Measurements from ENCODE around the gene RNGTT. TPM values are rescaled to one million over a fixed set of nuclear protein-coding genes. Genes with fewer than 3 reads are reported as not detected.
"Not testable (repeated sequence)": the region's sequence is repeated elsewhere in the genome, so short reads cannot be mapped to it uniquely, and the experiment has no call there.

RNGTT gene
- total RNA-seq, 1 donor from 2014 or later, result 23.3 TPM

DNA sequence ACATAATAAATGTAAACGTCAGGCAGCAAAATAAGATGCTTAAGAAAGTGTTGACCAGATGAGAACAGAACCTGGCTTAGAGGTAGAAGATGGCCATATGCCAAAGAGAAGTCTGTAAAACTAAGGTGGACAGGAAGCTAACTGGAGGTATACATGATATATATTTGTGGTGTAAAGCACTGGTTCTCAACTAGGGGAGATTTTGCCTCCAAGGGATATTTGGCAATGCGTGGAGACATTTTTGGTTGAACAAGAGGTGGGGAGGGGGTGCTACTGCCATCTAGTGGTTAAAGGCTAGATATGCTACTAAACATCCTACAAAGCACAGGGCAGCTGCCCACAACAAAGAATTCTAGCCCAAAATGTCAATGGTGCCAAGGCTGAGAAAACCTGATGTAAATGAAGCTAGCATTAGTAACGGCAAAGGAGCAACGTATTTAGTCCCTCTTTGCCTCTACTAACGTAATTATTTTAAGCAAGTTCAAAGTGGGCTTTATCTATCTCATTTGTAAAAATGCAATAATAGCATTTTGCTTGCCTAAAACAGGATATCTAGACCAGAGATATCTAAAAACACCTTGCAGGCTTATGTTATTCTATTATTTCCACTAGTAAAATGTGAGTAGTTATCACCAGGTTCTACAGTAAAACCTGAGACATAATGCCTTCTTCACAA is 182.6 kb downstream of the RNGTT start:
- H3K4me3 Mint-ChIP-seq, result no peak overlapping the region
- DNase-seq (ENCODE audit: low read depth, low spot score), result peak; percentile 41
- peak; percentile 90 for TF ChIP-seq CTCF (conservative IDR thresholded peaks at IDR 0.05)
- H3K36me3 Mint-ChIP-seq (ENCODE audit: low read depth), result peaks cover 22% of the 10 kb centered on the region
- H3K4me1 Mint-ChIP-seq, result peaks cover 5% of the 10 kb centered on the region
- no peaks in the 10 kb centered on the region for H3K9me3 Mint-ChIP-seq
- no peak overlapping the region for H3K27ac Mint-ChIP-seq (ENCODE audit: unreplicated experiment)
- no peaks in the 10 kb centered on the region for H3K27me3 Mint-ChIP-seq (ENCODE audit: low read depth)

DNA sequence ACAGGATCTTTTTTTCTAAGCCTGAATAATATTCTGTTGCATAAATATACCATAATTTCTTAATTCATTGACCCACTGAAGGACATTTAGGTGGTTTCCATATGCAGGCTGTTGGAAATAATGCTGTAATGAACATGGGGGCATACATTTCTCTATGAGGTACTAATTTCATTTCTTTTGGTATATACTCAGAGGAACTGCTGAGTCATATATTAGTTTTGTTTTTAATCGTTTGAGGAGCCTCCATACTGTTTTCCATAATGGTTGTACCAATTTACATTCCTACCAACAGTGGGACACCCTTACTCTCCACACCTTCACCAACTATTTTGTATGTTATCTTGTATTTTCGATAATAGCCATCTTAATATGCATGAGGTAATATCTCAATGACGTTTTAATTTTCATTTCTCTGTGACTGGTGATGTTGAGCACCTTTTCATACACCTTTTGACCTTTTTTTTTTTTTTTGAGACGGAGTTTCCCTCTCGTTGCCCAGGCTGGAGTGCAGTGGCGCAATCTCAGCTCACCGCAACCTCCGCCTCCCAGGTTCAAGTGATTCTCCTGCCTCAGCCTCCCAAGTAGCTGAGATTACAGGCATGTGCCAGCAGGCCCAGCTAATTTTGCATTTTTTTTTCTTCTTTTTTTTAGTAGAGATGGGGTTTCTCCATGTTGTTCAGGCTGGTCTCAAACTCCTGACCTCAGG is 187.4 kb downstream of the RNGTT start:
- Mint-ChIP-seq H3K36me3 (ENCODE audit: low read depth) (peaks cover 24% of the 10 kb centered on the region), H3K27me3 (ENCODE audit: low read depth) (no peaks in the 10 kb centered on the region), H3K9me3 (peaks cover 2% of the 10 kb centered on the region), H3K4me1 (peaks cover 5% of the 10 kb centered on the region), H3K4me3 (no peak overlapping the region), H3K27ac (ENCODE audit: unreplicated experiment) (no peak overlapping the region)
- TF ChIP-seq CTCF (conservative IDR thresholded peaks at IDR 0.05), result no peak
- DNase-seq (ENCODE audit: low read depth, low spot score), result no peak

DNA sequence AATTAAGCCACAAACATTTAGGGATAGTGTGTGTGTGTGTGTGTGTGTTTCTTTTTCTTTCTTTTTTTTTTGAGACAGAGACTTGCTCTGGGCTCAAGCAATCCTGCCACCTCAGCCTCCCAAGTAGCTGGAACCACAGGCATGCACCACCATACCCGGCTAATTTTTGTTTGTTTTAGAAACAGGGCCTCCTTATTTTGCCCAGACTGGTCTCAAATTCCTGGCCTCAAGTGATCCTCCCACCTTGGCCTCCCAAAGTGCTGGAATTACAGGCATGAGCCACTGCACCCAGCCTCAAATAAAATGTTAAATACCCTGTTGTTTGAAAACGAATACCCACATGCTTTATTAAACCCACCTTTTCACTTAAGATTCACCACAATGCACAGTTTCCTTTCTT is 195.3 kb downstream of the RNGTT start:
- DNase-seq (ENCODE audit: low read depth, low spot score); H3K4me3 Mint-ChIP-seq; H3K36me3 Mint-ChIP-seq (ENCODE audit: low read depth); H3K4me1 Mint-ChIP-seq; H3K27ac Mint-ChIP-seq (ENCODE audit: unreplicated experiment); H3K27me3 Mint-ChIP-seq (ENCODE audit: low read depth); H3K9me3 Mint-ChIP-seq: not testable (repeated sequence)

- DNase-seq (ENCODE audit: low read depth, low spot score), result no peak
- H3K9me3 Mint-ChIP-seq, result no peaks in the 10 kb centered on the region
- no peaks in the 10 kb centered on the region for H3K4me1 Mint-ChIP-seq
- no peaks in the 10 kb centered on the region for H3K27me3 Mint-ChIP-seq (ENCODE audit: low read depth)
- H3K4me3 Mint-ChIP-seq, result no peak overlapping the region
- H3K36me3 Mint-ChIP-seq (ENCODE audit: low read depth), result peaks cover 8% of the 10 kb centered on the region
- TF ChIP-seq CTCF (conservative IDR thresholded peaks at IDR 0.05), result no peak
- H3K27ac Mint-ChIP-seq (ENCODE audit: unreplicated experiment), result no peak overlapping the region
These were observed 199.3 kb downstream of the RNGTT start for GRCh38 chr6:88764081-88764480.

DNA sequence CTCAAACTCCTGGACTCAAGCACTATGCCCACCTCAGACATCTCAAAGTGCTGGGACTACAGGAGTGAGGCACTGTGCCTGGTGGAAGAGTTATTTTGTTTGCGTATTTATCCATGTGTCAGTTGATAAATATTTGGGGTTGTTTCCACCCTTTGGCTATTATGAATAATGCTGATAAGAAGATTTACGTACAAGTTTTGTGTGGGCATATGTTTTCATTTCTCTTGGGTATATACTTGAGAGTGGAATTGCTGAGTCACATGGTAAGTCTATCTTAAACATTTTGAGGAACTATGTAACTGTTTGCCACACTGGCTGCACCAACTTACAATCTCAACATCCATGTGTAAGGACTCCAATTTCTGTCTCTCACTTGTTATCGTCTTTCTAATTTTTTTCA is 200.3 kb downstream of the RNGTT start:
- H3K9me3 Mint-ChIP-seq, result no peaks in the 10 kb centered on the region
- TF ChIP-seq CTCF (conservative IDR thresholded peaks at IDR 0.05), result no peak
- DNase-seq (ENCODE audit: low read depth, low spot score), result no peak
- no peak overlapping the region for H3K27ac Mint-ChIP-seq (ENCODE audit: unreplicated experiment)
- H3K4me1 Mint-ChIP-seq, result no peaks in the 10 kb centered on the region
- no peak overlapping the region for H3K4me3 Mint-ChIP-seq
- H3K36me3 Mint-ChIP-seq (ENCODE audit: low read depth), result peaks cover 10% of the 10 kb centered on the region
- H3K27me3 Mint-ChIP-seq (ENCODE audit: low read depth), result no peaks in the 10 kb centered on the region

Data from neural crest cell (in vitro differentiated cells).